VCaP (cell line): Measurements from ENCODE around the gene CHD5.

Experiments
- H3K27ac ChIP-seq: fragments of 450-650 bp; 2 replicates; pipeline ENCODE4 v1.5.1; 2017
- CTCF ChIP-seq: fragments of 450-650 bp; conservative IDR thresholded peaks from 2 replicates; pipeline ENCODE4 v1.5.1; 2017; ENCODE audit warnings: mild to moderate bottlenecking, moderate library complexity

CHD5 gene

GRCh38 chr1:6094801-6095505, 85.2 kb downstream of the CHD5 start:
- no peak overlapping the region for H3K27ac ChIP-seq

GRCh38 chr1:6094246-6094645, 85.9 kb downstream of the CHD5 start:
- H3K27ac ChIP-seq: no peak overlapping the region
- no peak for TF ChIP-seq CTCF

More at GRCh38 chr1:6094801-6095505, 85.2 kb downstream of the CHD5 start:
- TF ChIP-seq CTCF: no peak

DNA sequence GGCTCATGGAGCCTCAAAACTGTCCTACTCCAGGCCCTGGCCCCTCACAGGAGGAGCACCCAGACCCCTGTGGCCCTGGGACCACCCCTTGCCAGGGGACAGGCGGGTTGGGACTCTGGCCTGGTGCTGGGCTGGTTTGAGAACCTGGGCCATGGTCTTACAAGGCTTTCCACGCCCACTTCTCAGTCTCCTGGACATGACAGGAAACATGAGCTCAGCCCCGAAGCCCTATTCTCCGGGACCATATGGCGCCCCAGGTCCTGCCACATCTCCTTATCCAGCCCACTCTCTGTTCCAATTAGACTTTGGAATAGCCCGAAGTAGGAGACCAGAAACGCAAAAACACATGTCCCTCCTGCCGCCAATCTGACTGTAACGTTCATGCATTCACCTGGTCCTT, 86.5 kb downstream of the CHD5 start:
- no peak overlapping the region for H3K27ac ChIP-seq

GRCh38 chr1:6093071-6093470, 87.0 kb downstream of the CHD5 start:
- no peak for TF ChIP-seq CTCF
- no peak overlapping the region for H3K27ac ChIP-seq

More for the DNA sequence above, 86.5 kb downstream of the CHD5 start:
- no peak for TF ChIP-seq CTCF

- no peak overlapping the region for H3K27ac ChIP-seq
- TF ChIP-seq CTCF: no peak
Observed at GRCh38 chr1:6092211-6092610, 87.9 kb downstream of the CHD5 start.

DNA sequence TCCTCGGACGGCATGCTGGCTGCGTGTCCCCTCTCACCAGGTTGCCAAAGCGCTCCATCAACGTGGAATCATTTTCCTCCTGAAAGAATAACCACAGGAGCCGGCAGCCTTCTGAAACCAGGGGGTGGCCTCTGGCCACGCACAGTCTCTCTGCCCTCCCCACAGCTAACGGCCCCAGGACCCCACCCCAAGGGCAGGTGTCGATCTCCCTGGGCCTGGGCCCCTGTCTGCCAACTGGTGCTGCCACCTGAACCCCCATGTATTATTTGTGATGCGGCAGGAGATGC, 88.4 kb downstream of the CHD5 start:
- H3K27ac ChIP-seq: no peak overlapping the region
- TF ChIP-seq CTCF: no peak

- TF ChIP-seq CTCF: no peak
- H3K27ac ChIP-seq: no peak overlapping the region
Observed at GRCh38 chr1:6090996-6091822, 88.9 kb downstream of the CHD5 start.
